Ishikawa (cell line): ENCODE results near the gene CLDN5.

Experiments
- CEBPB ChIP-seq: IDR thresholded peaks from 2 replicates; pipeline ENCODE4 v1.6.1; 2012
- CREB1 ChIP-seq: IDR thresholded peaks from 2 replicates; pipeline ENCODE4 v1.6.1; 2012; ENCODE audit warnings: low read depth
- EGR1 ChIP-seq: IDR thresholded peaks from 2 replicates; pipeline ENCODE4 v1.6.1; 2012
- EP300 ChIP-seq: IDR thresholded peaks from 2 replicates; pipeline ENCODE4 v1.6.1; 2012; ENCODE audit warnings: borderline replicate concordance
- FOXM1 ChIP-seq: IDR thresholded peaks from 2 replicates; pipeline ENCODE4 v1.6.1; 2012; ENCODE audit warnings: low read depth, borderline replicate concordance
- NFIC ChIP-seq: IDR thresholded peaks from 2 replicates; pipeline ENCODE4 v1.6.1; 2012
- RAD21 ChIP-seq: IDR thresholded peaks from 2 replicates; pipeline ENCODE4 v1.6.1; 2012; ENCODE audit warnings: low read depth
- TAF1 ChIP-seq: IDR thresholded peaks from 2 replicates; pipeline ENCODE4 v1.6.1; 2012; ENCODE audit warnings: low read depth, mild to moderate bottlenecking
- TCF12 ChIP-seq: IDR thresholded peaks from 2 replicates; pipeline ENCODE4 v1.6.1; 2012; ENCODE audit warnings: low read depth
- TEAD4 ChIP-seq: IDR thresholded peaks from 2 replicates; pipeline ENCODE4 v1.6.1; 2012
- USF1 ChIP-seq: IDR thresholded peaks from 2 replicates; pipeline ENCODE4 v1.6.1; 2012
- YY1 ChIP-seq: IDR thresholded peaks from 2 replicates; pipeline ENCODE4 v1.6.1; 2012; ENCODE audit warnings: low read depth
- ZBTB7A ChIP-seq: IDR thresholded peaks from 2 replicates; pipeline ENCODE4 v1.6.1; 2012; ENCODE audit warnings: low read depth
- TF ChIP-seq, protein P1 (sequence below): IDR thresholded peaks from 2 replicates; pipeline ENCODE4 v1.6.1; 2012
- TF ChIP-seq, protein P2 (sequence below): IDR thresholded peaks from 2 replicates; pipeline ENCODE4 v1.6.1; 2012; ENCODE audit warnings: low read depth, mild to moderate bottlenecking

The CLDN5 gene

DNA sequence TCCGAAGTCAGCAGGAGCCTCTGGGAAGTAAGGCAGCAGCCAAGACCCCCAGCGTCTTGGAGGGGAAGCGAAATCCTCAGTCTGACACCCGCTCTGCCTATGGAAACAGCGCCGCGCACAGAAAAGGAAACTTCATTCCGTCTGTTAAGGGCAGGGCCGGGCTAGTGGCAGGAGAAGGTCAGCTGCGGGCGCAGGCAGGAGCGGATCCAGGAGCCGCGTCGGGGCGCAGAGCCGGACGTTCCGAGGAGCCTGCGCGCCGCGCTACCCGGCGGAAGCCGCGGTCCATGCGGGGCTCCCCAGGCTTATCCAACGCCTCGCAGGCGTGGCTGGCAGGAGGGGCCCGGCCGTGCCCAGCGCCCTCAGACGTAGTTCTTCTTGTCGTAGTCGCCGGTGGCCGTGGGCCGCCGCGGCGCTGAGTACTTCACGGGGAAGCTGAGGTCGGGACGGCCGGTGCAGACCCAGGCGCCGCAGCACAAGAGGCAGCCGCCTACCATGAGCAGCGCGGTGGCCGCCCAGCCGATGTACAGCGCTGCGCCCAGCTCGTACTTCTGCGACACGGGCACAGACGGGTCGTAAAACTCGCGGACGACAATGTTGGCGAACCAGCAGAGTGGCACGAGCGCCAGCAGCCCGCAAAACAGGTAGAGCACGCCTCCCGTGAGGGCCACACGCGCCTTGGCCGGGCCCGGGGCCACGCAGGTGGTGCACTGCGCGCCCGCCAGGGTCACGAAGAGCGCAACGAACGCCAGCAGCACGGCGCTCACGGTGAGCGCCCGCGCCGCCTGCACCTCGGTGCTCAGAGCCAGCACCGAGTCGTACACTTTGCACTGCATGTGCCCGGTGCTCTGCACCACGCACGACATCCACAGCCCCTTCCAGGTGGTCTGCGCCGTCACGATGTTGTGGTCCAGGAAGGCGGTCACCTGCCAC, 705 bp downstream of the CLDN5 start:
- TF ChIP-seq TAF1 (no peak), ZBTB7A (no peak), USF1 (no peak), CREB1 (no peak), EP300 (no peak), EGR1 (no peak), FOXM1 (no peak), RAD21 (no peak), YY1 (no peak), TCF12 (no peak), TEAD4 (no peak), NFIC (no peak), CEBPB (no peak)
- TF ChIP-seq, protein P1, sequence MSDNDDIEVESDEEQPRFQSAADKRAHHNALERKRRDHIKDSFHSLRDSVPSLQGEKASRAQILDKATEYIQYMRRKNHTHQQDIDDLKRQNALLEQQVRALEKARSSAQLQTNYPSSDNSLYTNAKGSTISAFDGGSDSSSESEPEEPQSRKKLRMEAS = no peak
- TF ChIP-seq, protein P2, sequence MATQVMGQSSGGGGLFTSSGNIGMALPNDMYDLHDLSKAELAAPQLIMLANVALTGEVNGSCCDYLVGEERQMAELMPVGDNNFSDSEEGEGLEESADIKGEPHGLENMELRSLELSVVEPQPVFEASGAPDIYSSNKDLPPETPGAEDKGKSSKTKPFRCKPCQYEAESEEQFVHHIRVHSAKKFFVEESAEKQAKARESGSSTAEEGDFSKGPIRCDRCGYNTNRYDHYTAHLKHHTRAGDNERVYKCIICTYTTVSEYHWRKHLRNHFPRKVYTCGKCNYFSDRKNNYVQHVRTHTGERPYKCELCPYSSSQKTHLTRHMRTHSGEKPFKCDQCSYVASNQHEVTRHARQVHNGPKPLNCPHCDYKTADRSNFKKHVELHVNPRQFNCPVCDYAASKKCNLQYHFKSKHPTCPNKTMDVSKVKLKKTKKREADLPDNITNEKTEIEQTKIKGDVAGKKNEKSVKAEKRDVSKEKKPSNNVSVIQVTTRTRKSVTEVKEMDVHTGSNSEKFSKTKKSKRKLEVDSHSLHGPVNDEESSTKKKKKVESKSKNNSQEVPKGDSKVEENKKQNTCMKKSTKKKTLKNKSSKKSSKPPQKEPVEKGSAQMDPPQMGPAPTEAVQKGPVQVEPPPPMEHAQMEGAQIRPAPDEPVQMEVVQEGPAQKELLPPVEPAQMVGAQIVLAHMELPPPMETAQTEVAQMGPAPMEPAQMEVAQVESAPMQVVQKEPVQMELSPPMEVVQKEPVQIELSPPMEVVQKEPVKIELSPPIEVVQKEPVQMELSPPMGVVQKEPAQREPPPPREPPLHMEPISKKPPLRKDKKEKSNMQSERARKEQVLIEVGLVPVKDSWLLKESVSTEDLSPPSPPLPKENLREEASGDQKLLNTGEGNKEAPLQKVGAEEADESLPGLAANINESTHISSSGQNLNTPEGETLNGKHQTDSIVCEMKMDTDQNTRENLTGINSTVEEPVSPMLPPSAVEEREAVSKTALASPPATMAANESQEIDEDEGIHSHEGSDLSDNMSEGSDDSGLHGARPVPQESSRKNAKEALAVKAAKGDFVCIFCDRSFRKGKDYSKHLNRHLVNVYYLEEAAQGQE = no peak

DNA sequence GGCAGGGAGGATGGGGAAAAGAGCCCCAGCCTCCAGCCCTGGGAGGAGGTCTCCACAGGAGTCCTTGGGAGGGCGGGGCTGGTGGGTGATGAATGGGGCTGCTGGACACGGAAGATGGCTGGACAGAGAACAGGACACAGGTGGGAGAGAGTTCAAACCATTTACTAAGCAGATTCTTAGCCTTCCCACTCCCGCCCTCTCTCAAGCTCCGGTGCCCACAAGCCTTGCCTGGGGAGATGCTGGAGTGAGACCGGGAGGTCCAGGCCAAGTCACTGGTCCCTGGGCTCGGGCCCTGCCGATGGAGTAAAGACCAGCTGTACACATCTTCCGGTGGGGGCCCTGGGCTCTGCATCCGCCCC, 1.4 kb downstream of the CLDN5 start:
- no peak for TF ChIP-seq EGR1
- no peak for TF ChIP-seq CREB1
- TF ChIP-seq TEAD4 = no peak
- TF ChIP-seq, protein P1 = no peak
- TF ChIP-seq FOXM1 = no peak
- TF ChIP-seq ZBTB7A = no peak
- no peak for TF ChIP-seq EP300
- TF ChIP-seq RAD21 = no peak
- no peak for TF ChIP-seq TCF12
- TF ChIP-seq TAF1 = no peak
- TF ChIP-seq, protein P2 = no peak
- no peak for TF ChIP-seq USF1
- TF ChIP-seq CEBPB = no peak
- TF ChIP-seq NFIC = no peak
- no peak for TF ChIP-seq YY1

DNA sequence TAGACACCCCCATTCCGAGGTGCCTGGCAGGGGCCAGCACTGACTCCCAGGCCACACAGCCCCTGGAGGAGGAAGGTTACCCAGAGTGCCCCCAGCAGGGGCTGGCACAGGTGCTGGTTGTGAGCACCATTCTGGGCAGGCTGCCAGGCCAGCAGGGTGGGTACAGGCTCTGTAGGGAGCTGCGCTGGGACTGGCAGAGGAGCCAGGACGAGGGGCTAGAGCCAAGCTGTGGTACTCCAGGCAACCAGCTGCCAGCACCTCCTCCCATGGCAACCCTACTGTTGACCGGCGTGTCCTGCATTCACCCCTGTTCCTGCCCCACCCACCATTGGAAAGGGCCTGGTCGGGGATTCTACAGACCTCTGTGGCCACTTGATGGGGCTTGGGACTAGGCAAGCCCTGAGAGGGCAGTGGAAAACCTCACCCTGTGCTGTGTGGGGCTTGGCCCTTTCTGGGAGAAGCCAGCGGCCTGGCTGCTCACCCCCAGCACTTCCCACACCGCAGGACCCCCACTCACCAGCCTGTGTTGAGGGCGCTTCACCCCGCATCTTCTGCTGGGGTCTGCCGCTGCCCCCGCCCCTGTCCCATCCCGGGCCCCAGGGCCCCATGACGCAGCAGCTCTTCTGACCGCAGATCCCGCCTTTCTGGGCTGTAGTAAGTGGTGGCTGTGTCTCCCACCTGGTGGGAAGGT, 1.9 kb downstream of the CLDN5 start:
- TF ChIP-seq NFIC = peak; percentile 60
- no peak for TF ChIP-seq FOXM1

DNA sequence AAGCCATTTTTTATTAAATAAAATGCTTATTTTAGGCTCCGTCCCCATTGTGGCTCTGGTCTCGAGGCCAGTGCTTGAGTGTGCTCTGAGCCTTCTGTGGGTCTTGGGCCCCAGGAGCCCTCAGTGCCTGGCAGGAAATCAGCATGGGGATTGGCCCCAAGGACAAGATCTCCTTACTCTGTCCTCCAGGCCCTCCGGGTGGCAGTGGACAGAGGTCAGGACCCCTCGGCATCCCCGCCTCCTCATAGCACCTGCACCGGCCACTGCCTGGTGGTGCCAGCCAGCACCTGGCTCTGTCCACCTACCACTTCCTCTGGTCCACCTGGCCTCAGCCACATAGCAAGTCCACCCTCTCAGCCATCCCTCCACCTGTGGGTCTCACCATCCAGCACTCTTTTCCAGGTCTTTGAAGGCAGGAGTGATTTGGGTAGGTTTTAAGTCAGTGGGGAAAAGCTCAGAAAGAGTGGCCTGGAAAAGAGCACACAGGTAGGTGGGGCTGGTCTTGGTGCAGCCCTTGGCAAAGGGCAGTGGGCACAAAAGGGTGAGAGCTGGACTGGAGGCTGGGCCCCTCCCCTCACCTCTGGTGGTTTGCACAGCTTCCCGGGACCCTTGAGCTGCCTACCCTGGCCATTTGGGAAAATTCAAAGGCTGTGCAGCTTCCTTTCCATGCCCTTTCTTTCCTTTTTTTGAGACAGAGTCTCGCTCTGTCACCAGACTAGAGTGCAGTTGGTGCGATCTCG, 3.5 kb downstream of the CLDN5 start:
- TF ChIP-seq NFIC = no peak
- TF ChIP-seq TEAD4 = no peak
- TF ChIP-seq, protein P1 = no peak
- no peak for TF ChIP-seq TAF1
- no peak for TF ChIP-seq RAD21
- no peak for TF ChIP-seq EGR1
- no peak for TF ChIP-seq USF1
- TF ChIP-seq, protein P2 = no peak
- no peak for TF ChIP-seq CREB1
- TF ChIP-seq ZBTB7A = no peak
- TF ChIP-seq FOXM1 = no peak
- TF ChIP-seq YY1 = no peak
- TF ChIP-seq CEBPB = no peak
